ENCODE data around the gene PXMP2. TPM values are rescaled to one million over a fixed set of nuclear protein-coding genes. Genes with fewer than 3 reads are reported as not detected.

The PXMP2 gene
- total RNA-seq = 7.1 and 8.4 TPM in 2 replicates

DNA sequence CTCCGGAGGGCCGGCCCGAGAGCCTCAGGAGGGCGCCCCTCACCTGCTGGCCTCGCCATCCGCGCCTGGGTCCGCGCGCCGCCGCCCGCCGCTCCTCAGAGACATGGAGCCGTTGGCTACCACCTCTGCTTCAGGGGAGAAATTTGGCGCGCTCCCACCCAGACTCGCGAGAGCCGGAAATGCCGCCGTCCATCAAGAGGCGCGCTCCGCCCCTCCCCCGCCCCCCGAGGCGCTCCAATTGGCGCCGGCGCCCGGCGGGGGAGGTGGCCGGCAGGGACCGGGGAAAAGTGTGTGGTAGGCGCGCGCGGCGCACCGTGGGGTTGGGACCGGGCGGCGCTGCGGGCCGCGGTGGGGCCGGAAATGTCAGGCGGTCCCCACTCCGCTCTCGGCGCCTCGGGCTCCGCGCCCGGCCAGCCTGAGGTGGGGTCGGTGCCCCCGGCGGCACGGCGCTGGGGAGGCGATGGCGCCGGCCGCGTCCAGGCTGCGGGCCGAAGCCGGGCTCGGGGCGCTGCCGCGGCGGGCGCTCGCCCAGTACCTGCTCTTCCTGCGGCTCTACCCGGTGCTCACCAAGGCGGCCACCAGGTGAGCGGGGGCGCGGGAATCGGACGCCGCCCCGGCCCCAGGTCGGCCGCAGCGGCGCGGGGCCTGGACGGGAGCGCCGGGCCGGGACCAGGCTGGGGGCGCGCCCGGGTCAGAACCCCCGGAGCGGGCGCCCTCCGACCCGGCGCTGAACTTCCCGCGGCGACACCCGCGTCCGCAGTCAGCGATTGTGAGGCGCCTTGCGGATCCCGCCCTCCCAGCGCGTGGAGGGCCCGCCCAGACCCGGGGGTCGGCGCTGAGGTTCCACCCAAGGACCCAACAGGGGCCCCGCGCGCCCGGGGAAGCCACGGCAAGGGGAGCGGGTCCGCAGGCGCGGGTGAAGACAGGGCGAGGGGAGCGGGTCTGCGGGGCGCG, at the start of gene PXMP2, which contains the start of gene POLE:
PXMP2 (plus strand) TSS at position 377 of the 954 bp plus-strand sequence; CDS start at position 461, 84 bp downstream.
POLE (minus strand) TSS at position 132 of the 954 bp plus-strand sequence; CDS start at position 105, 27 bp downstream.

GRCh38 chr12:132710405-132711079, 23.2 kb downstream of the PXMP2 start, which contains the start of gene PGAM5:
TSS of gene PGAM5 (plus strand) at chr12:132710842. CDS start at chr12:132710877, 35 bp downstream.

Other genes with a start within 250 kb of the PXMP2 start
- 3.0 and 8.4 TPM in 2 replicates for gene FBRSL1, start 197.4 kb upstream of the PXMP2 start, total RNA-seq
- 0.18 TPM in 1 of 2 replicates, not detected in the other for gene LRCOL1, start 77.0 kb upstream of the PXMP2 start, total RNA-seq
- not detected in 2 replicates for gene P2RX2, start 68.8 kb upstream of the PXMP2 start, total RNA-seq
- 6.2 and 21.0 TPM in 2 replicates for gene POLE, start 245 bp upstream of the PXMP2 start, total RNA-seq
- 24.3 and 41.3 TPM in 2 replicates for gene PGAM5, start 23.3 kb downstream of the PXMP2 start, total RNA-seq
- 75.4 and 78.0 TPM in 2 replicates for gene ANKLE2, start 74.2 kb downstream of the PXMP2 start, total RNA-seq
- 207 and 287 TPM in 2 replicates for gene GOLGA3, start 141.3 kb downstream of the PXMP2 start, total RNA-seq
- 33.0 and 52.1 TPM in 2 replicates for gene CHFR, start 200.0 kb downstream of the PXMP2 start, total RNA-seq